Astrocyte (in vitro differentiated cells and primary cell): ENCODE data around the gene PROSER3. TPM values are rescaled to one million over a fixed set of nuclear protein-coding genes. Genes with fewer than 3 reads are reported as not detected.

Experiments used
- DNase-seq: peaks from one replicate; pipeline ENCODE4 v3.0.0-alpha.2; 2010; ENCODE audit warnings: low read depth
- FAIRE-seq: peaks from 2 replicates; lab custom pipeline; 2011; peaks lifted over from hg19 to GRCh38; lab: Jason Lieb, UNC
- H2AFZ ChIP-seq: 2 replicates; pipeline ENCODE4 v1.6.0; 2012; ENCODE audit warnings: low read depth, low read length, inconsistent platforms
- H3K27ac ChIP-seq: 2 replicates; pipeline ENCODE4 v1.5.1; 2011; ENCODE audit warnings: low read depth, low read length, inconsistent platforms
- H3K27me3 ChIP-seq: 2 replicates; pipeline ENCODE4 v1.6.0; 2011; ENCODE audit warnings: low read length, inconsistent platforms; ENCODE audit not compliant: insufficient read depth
- H3K36me3 ChIP-seq: 2 replicates; pipeline ENCODE4 v1.5.1; 2011; ENCODE audit warnings: low read length, inconsistent platforms; ENCODE audit not compliant: insufficient read depth
- H3K4me1 ChIP-seq: 2 replicates; pipeline ENCODE4 v1.5.1; 2011; ENCODE audit warnings: low read length, inconsistent platforms; ENCODE audit not compliant: insufficient read depth
- H3K4me2 ChIP-seq: 2 replicates; pipeline ENCODE4 v1.6.0; 2012; ENCODE audit warnings: low read length, inconsistent platforms
- H3K4me3 ChIP-seq: 2 replicates; pipeline ENCODE4 v1.5.1; 2011; ENCODE audit warnings: low read depth, mild to moderate bottlenecking, low read length, inconsistent platforms; ENCODE audit not compliant: insufficient read depth
- H3K79me2 ChIP-seq: 2 replicates; pipeline ENCODE4 v1.6.0; 2012; ENCODE audit warnings: mild to moderate bottlenecking, low read length, inconsistent platforms; ENCODE audit not compliant: insufficient read depth
- H3K9ac ChIP-seq: 2 replicates; pipeline ENCODE4 v1.6.0; 2012; ENCODE audit warnings: mild to moderate bottlenecking, low read length, inconsistent platforms
- H3K9me3 ChIP-seq: 2 replicates; pipeline ENCODE4 v1.5.1; 2012; ENCODE audit warnings: low read depth, mild to moderate bottlenecking, low read length, inconsistent platforms; ENCODE audit not compliant: insufficient read depth
- H4K20me1 ChIP-seq: 2 replicates; pipeline ENCODE4 v1.6.0; 2012; ENCODE audit warnings: low read length, inconsistent platforms; ENCODE audit not compliant: insufficient read depth
- H3K27ac Mint-ChIP-seq: one replicate; pipeline ENCODE4 v1.8.0; 2021; ENCODE audit warnings: mild to moderate bottlenecking, mixed read lengths; ENCODE audit not compliant: unreplicated experiment
- H3K27me3 Mint-ChIP-seq: one replicate; pipeline ENCODE4 v1.8.0; 2021; ENCODE audit warnings: low read depth, mixed read lengths; ENCODE audit not compliant: unreplicated experiment
- H3K36me3 Mint-ChIP-seq: one replicate; pipeline ENCODE4 v1.8.0; 2021; ENCODE audit warnings: low read depth, mixed read lengths; ENCODE audit not compliant: unreplicated experiment
- H3K4me1 Mint-ChIP-seq: one replicate; pipeline ENCODE4 v1.8.0; 2021; ENCODE audit warnings: low read depth, mixed read lengths; ENCODE audit not compliant: unreplicated experiment
- H3K4me3 Mint-ChIP-seq: one replicate; pipeline ENCODE4 v1.8.0; 2021; ENCODE audit warnings: mild to moderate bottlenecking, moderate library complexity, mixed read lengths; ENCODE audit not compliant: unreplicated experiment
- H3K9me3 Mint-ChIP-seq: one replicate; pipeline ENCODE4 v1.8.0; 2021; ENCODE audit warnings: mild to moderate bottlenecking, mixed read lengths; ENCODE audit not compliant: unreplicated experiment
- EZH2 ChIP-seq: IDR thresholded peaks from 2 replicates; pipeline ENCODE4 v1.6.1; 2012; ENCODE audit warnings: mild to moderate bottlenecking, low read length, inconsistent platforms; ENCODE audit not compliant: insufficient read depth
- total RNA-seq: library from RNA; stranded (reverse); gene quantifications from 2 replicates; pipeline ENCODE4 v1.2.1, GENCODE V29; 2021
- TF ChIP-seq, protein P1 (sequence below): IDR thresholded peaks from 2 replicates; pipeline ENCODE4 v1.5.1; 2011; ENCODE audit warnings: low read depth, mild to moderate bottlenecking, inconsistent platforms, low read length, moderate library complexity; ENCODE audit not compliant: insufficient read depth

PROSER3 gene
- total RNA-seq, 1 donor from 2014 or later = 35.6 TPM

DNA sequence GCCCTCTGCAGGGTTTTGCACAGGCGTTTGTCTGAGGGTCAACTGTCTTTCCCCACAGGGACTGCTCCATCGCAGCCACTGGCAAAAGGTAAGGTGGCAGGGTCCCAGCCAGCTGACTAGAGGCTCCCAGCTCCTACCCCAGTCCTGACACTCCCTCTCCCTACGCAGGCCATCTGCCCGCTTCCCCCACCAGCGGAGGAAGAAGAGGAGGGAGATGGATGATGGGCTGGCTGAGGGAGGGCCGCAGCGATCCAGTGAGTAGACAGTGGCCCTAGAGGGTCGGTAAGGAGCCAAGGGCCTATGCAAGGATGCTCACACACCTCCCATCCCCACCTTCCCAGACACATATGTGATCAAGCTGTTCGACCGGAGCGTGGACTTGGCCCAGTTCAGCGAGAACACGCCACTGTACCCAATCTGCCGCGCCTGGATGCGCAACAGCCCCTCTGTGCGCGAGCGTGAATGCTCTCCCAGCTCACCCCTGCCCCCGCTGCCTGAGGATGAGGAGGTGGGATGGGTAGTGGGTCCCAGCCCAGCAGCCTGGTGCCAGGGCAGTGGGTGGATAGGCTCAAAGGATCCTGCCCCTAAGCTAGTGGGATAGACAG is 5.1 kb upstream of the PROSER3 start:
- Histone ChIP-seq H3K4me1 (peaks cover 30% of the 10 kb centered on the region), H2AFZ (no peak overlapping the region), H3K9me3 (no peaks in the 10 kb centered on the region), H3K36me3 (peaks cover 5% of the 10 kb centered on the region), H3K9ac (no peak overlapping the region), H3K4me2 (no peak overlapping the region), H4K20me1 (peaks cover 15% of the 10 kb centered on the region), H3K79me2 (peaks cover 35% of the 10 kb centered on the region), H3K27ac (no peak overlapping the region), H3K27me3 (no peaks in the 10 kb centered on the region), H3K4me3 (no peak overlapping the region)
- no peak overlapping the region for H3K27ac Mint-ChIP-seq
- TF ChIP-seq EZH2 = no peak
- TF ChIP-seq, protein P1, sequence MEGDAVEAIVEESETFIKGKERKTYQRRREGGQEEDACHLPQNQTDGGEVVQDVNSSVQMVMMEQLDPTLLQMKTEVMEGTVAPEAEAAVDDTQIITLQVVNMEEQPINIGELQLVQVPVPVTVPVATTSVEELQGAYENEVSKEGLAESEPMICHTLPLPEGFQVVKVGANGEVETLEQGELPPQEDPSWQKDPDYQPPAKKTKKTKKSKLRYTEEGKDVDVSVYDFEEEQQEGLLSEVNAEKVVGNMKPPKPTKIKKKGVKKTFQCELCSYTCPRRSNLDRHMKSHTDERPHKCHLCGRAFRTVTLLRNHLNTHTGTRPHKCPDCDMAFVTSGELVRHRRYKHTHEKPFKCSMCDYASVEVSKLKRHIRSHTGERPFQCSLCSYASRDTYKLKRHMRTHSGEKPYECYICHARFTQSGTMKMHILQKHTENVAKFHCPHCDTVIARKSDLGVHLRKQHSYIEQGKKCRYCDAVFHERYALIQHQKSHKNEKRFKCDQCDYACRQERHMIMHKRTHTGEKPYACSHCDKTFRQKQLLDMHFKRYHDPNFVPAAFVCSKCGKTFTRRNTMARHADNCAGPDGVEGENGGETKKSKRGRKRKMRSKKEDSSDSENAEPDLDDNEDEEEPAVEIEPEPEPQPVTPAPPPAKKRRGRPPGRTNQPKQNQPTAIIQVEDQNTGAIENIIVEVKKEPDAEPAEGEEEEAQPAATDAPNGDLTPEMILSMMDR = no peak
- H3K9me3 Mint-ChIP-seq = no peaks in the 10 kb centered on the region
- H3K27me3 Mint-ChIP-seq = peaks cover 2% of the 10 kb centered on the region
- H3K36me3 Mint-ChIP-seq = peaks cover 19% of the 10 kb centered on the region
- FAIRE-seq (no peak), DNase-seq (no peak)
- no peak overlapping the region for H3K4me3 Mint-ChIP-seq
- H3K4me1 Mint-ChIP-seq = peaks cover 27% of the 10 kb centered on the region

DNA sequence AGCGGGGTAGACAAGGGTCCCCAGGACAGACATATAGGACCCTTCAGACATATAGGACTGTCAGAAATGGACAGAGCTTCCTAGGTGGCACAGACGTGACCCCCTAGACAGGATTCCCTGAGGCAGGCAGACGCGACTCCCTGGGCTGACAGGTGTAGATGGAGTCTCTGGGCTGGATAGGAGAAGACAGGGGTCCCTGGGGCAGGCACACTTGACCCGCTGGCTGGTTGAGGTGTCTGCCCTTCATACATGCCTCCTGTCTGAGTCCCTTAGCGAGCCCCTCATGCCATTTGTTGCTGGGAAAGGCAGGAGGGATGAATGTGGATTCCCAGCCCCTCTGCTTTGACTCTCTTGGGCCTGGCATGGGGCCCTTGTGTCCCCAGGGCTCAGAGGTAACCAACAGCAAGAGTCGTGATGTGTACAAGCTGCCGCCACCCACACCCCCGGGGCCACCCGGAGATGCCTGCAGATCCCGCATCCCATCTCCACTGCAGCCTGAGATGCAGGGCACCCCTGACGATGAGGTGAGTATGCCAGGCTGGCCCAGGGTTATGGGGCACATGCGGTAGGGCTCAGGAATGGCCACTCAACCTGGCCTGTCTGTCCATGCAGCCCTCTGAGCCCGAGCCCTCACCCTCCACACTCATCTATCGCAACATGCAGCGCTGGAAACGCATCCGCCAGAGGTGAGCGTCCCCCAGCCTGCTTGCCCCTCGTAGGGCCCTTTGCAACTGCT is 4.2 kb upstream of the PROSER3 start:
- Histone ChIP-seq H3K4me2 (no peak overlapping the region), H2AFZ (no peak overlapping the region), H3K9ac (no peak overlapping the region), H3K79me2 (peaks cover 39% of the 10 kb centered on the region), H3K4me1 (peaks cover 32% of the 10 kb centered on the region), H3K4me3 (no peak overlapping the region), H3K27ac (no peak overlapping the region), H3K36me3 (peaks cover 5% of the 10 kb centered on the region), H3K9me3 (no peaks in the 10 kb centered on the region), H3K27me3 (no peaks in the 10 kb centered on the region), H4K20me1 (peaks cover 15% of the 10 kb centered on the region)
- DNase-seq (no peak), FAIRE-seq (no peak)
- Mint-ChIP-seq H3K4me3 (no peak overlapping the region), H3K36me3 (peaks cover 18% of the 10 kb centered on the region), H3K4me1 (peaks cover 22% of the 10 kb centered on the region), H3K27ac (no peak overlapping the region), H3K9me3 (no peaks in the 10 kb centered on the region), H3K27me3 (peaks cover 2% of the 10 kb centered on the region)
- TF ChIP-seq, protein P1 = no peak
- no peak for TF ChIP-seq EZH2
